OCI-LY3 (cell line): ENCODE results near the gene SGCG.
A peak's percentile ranks its signal among the peaks of the same experiment; 100 is the strongest.

ENCODE experiments used
- H2AFZ ChIP-seq: fragments of 200-600, 300-600 bp; shearing (Covaris generic); 2 replicates; pipeline ENCODE4 v1.6.0; 2014; ENCODE audit warnings: antibody characterized with exemption, low read depth, low read length
- H3K27ac ChIP-seq: fragments of 200-600, 300-600 bp; sonication (generic); 2 replicates; pipeline ENCODE4 v1.5.1; 2014; ENCODE audit warnings: mild to moderate bottlenecking, low read length, moderate library complexity, mixed read lengths
- H3K27me3 ChIP-seq: fragments of 200-600, 300-600 bp; sonication (generic); 2 replicates; pipeline ENCODE4 v1.6.1; 2014; ENCODE audit warnings: low read depth, low read length, mixed read lengths
- H3K36me3 ChIP-seq: fragments of 200-600, 300-600 bp; sonication (generic); replicated peaks from 2 replicates; pipeline ENCODE3; 2014; ENCODE audit warnings: low read depth, low read length, mixed read lengths
- H3K4me1 ChIP-seq: fragments of 300-600, 200-600 bp; sonication (generic); 2 replicates; pipeline ENCODE4 v1.6.1; 2014; ENCODE audit warnings: low read length, mixed read lengths
- H3K4me2 ChIP-seq: fragments of 200-600, 300-600 bp; sonication (generic); 2 replicates; pipeline ENCODE4 v1.6.1; 2014; ENCODE audit warnings: low read length, mixed read lengths
- H3K4me3 ChIP-seq: fragments of 300-600, 200-600 bp; sonication (generic); 2 replicates; pipeline ENCODE4 v1.5.1; 2014; ENCODE audit warnings: antibody characterized with exemption, mild to moderate bottlenecking, low read length, moderate library complexity
- H3K79me2 ChIP-seq: fragments of 300-600, 200-600 bp; shearing (Covaris generic); 2 replicates; pipeline ENCODE4 v1.6.1; 2014; ENCODE audit warnings: mild to moderate bottlenecking, low read length, mixed read lengths
- H3K9ac ChIP-seq: fragments of 300-600, 200-600 bp; shearing (Covaris generic); 2 replicates; pipeline ENCODE4 v1.6.0; 2014; ENCODE audit warnings: mild to moderate bottlenecking, low read length, moderate library complexity
- H3K9me3 ChIP-seq: fragments of 200-600, 300-600 bp; shearing (Covaris generic); 2 replicates; pipeline ENCODE4 v1.6.1; 2014; ENCODE audit warnings: low read length, mixed read lengths; ENCODE audit not compliant: insufficient read depth
- H4K20me1 ChIP-seq: fragments of 200-600, 300-600 bp; sonication (generic); 2 replicates; pipeline ENCODE4 v1.6.1; 2016; ENCODE audit warnings: low read length, mixed read lengths; ENCODE audit not compliant: insufficient read depth
- CTCF ChIP-seq: fragments of 200-600, 300-600 bp; sonication (generic); IDR thresholded peaks from 2 replicates; pipeline ENCODE4 v1.5.1; 2014; ENCODE audit warnings: antibody characterized with exemption, low read length, low read depth
- EZH2phosphoT487 ChIP-seq: fragments of 200-600 bp; shearing (Covaris generic); IDR thresholded peaks from 2 replicates; pipeline ENCODE4 v1.6.1; 2018; ENCODE audit warnings: antibody characterized with exemption, mixed run types, low read depth

Gene SGCG

GRCh38 chr13:23321535-23322241, 140.9 kb downstream of the SGCG start:
- Histone ChIP-seq H3K36me3 (no peaks in the 10 kb centered on the region), H3K9me3 (no peaks in the 10 kb centered on the region), H3K9ac (no peak overlapping the region), H3K4me2 (peak overlapping the region; percentile 66), H3K79me2 (no peaks in the 10 kb centered on the region), H3K4me1 (peaks cover 26% of the 10 kb centered on the region), H3K27ac (no peak overlapping the region), H2AFZ (peak overlapping the region; percentile 35), H4K20me1 (no peaks in the 10 kb centered on the region), H3K27me3 (no peaks in the 10 kb centered on the region), H3K4me3 (peak overlapping the region; percentile 71)
- TF ChIP-seq EZH2phosphoT487 (no peak), CTCF (no peak)

GRCh38 chr13:23322353-23323336, 141.9 kb downstream of the SGCG start:
- no peak overlapping the region for H3K27ac ChIP-seq
- no peaks in the 10 kb centered on the region for H3K79me2 ChIP-seq
- no peak overlapping the region for H3K9ac ChIP-seq
- H3K4me3 ChIP-seq: no peak overlapping the region
- no peaks in the 10 kb centered on the region for H3K27me3 ChIP-seq
- H2AFZ ChIP-seq: no peak overlapping the region
- no peaks in the 10 kb centered on the region for H4K20me1 ChIP-seq
- no peaks in the 10 kb centered on the region for H3K9me3 ChIP-seq
- H3K4me1 ChIP-seq: peaks cover 26% of the 10 kb centered on the region
- peak overlapping the region; percentile 66; the same call in 1 of the 2 replicates for H3K4me2 ChIP-seq
- TF ChIP-seq CTCF (no peak), EZH2phosphoT487 (no peak)
- no peaks in the 10 kb centered on the region for H3K36me3 ChIP-seq

- Histone ChIP-seq H3K27ac (no peak overlapping the region), H3K4me1 (peaks cover 26% of the 10 kb centered on the region), H2AFZ (no peak overlapping the region), H3K9me3 (no peaks in the 10 kb centered on the region), H3K27me3 (no peaks in the 10 kb centered on the region), H4K20me1 (no peaks in the 10 kb centered on the region), H3K79me2 (no peaks in the 10 kb centered on the region), H3K4me2 (no peak overlapping the region), H3K4me3 (no peak overlapping the region), H3K9ac (no peak overlapping the region), H3K36me3 (no peaks in the 10 kb centered on the region)
- TF ChIP-seq CTCF (no peak), EZH2phosphoT487 (no peak)
Observed at GRCh38 chr13:23323946-23324709, 143.3 kb downstream of the SGCG start.
